CD4-positive, alpha-beta T cell treated with Interleukin-1 beta for 1 hour (primary cell): Measurements from ENCODE around the gene ZGPAT.

Experiments
- DNase-seq, 2 donors: peaks; one replicate each; pipeline ENCODE4 v3.0.0-alpha.2; 2020 to 2022

ZGPAT gene

GRCh38 chr20:63693083-63693732 lies 14.6 kb upstream of the ZGPAT start:
- no peak for DNase-seq

- no peak for DNase-seq
Measured at GRCh38 chr20:63693733-63694583, 13.9 kb upstream of the ZGPAT start.

- no peak for DNase-seq
Measured at GRCh38 chr20:63694584-63695423, 13.0 kb upstream of the ZGPAT start.

- no peak for DNase-seq
Measured at GRCh38 chr20:63695424-63696305, 12.2 kb upstream of the ZGPAT start.

GRCh38 chr20:63696306-63696627 lies 11.6 kb upstream of the ZGPAT start:
- DNase-seq: peak; percentile 31 to 52

- DNase-seq: no peak
Measured at GRCh38 chr20:63696628-63697356, 11.0 kb upstream of the ZGPAT start, which contains the start of gene TNFRSF6B. Gene TNFRSF6B (plus strand): TSS chr20:63696652. CDS start chr20:63696768, 116 bp downstream.

- no peak for DNase-seq
Measured at GRCh38 chr20:63697357-63697867, 10.4 kb upstream of the ZGPAT start.

- no peak for DNase-seq
Measured at GRCh38 chr20:63697868-63698545, 9.8 kb upstream of the ZGPAT start.

GRCh38 chr20:63698739-63699465 lies 8.9 kb upstream of the ZGPAT start:
- no peak for DNase-seq

GRCh38 chr20:63699466-63700198 lies 8.2 kb upstream of the ZGPAT start:
- DNase-seq: no peak

- no peak for DNase-seq
Measured at GRCh38 chr20:63700199-63701050, 7.4 kb upstream of the ZGPAT start.

GRCh38 chr20:63701051-63701328 lies 6.8 kb upstream of the ZGPAT start:
- DNase-seq: no peak

- no peak for DNase-seq
Measured at GRCh38 chr20:63701329-63702035, 6.4 kb upstream of the ZGPAT start.

- no peak for DNase-seq
Measured at GRCh38 chr20:63702036-63702665, 5.7 kb upstream of the ZGPAT start.

- no peak for DNase-seq
Measured at GRCh38 chr20:63702751-63703470, 4.9 kb upstream of the ZGPAT start.

GRCh38 chr20:63703471-63703975 lies 4.3 kb upstream of the ZGPAT start:
- no peak for DNase-seq
